CD4-positive, alpha-beta T cell treated with Interleukin-12 subunit alpha and Interleukin-12 subunit beta, for 1 hour (primary cell): ENCODE results near the gene GPC6.
"Not testable (repeated sequence)": the region's sequence is repeated elsewhere in the genome, so short reads cannot be mapped to it uniquely, and the experiment has no call there.

Experiments
- DNase-seq: peaks from one replicate; pipeline ENCODE4 v3.0.0-alpha.2; 2020

The GPC6 gene

DNA sequence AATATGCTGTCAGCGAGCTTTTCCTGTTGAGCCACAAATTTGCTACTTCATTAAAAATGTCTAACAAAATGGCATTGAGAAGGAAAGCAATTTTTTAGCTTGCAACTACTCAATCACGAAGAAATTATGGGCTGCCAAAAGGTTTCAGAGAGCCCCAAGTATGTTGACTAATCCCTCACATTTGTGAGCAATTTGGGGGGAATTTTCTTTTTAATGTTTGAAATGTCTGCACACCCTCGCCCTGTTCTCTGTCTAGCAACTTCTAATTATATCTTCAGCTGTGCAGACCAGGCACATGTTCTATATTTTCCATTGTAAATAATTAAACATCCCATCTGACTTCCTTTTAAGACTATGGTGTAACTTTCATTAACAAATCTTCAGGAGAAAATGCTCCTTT lies 1060.0 kb downstream of the GPC6 start:
- DNase-seq, result no peak

GRCh38 chr13:94291631-94292322 lies 1065.2 kb downstream of the GPC6 start:
- no peak for DNase-seq

GRCh38 chr13:94292323-94292640 lies 1065.7 kb downstream of the GPC6 start:
- no peak for DNase-seq

DNA sequence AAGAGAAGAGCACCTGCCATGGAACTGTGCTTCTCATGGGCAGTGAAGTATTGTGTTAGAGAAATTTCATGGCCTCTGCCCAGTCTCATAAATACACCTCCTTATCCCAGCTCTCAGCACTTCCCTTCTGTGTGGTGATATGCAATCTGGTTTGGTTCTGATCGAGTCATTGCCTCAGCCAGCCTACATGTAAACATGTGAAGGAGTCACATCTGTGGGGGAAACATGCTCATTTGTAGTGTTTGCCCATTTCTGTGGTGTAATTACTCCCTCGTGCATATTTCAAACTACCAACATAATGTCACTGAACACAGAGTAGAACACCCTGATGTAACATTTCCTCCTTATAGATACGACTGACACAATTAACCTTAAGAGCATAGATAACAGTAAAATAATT lies 1069.9 kb downstream of the GPC6 start:
- DNase-seq, result no peak

DNA sequence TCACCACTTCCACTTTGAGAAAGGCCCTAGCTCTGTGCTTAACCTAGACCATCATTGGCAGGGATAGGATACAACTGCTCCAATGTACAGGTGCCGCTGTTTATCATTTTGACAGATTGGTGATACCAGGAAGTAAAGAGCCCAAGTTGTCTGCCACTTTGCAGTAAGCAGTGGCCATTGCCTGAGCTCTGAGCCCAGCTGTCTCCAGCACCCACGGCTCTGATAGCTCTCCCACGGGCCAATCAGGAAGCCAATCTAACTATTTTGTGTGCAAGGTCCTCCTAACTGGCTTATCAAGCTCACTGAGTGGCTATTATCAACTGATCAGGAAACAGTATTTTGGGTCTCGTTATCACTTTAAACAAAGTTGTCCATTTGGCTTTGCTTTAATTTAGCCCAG lies 1071.7 kb downstream of the GPC6 start:
- DNase-seq, result no peak

- DNase-seq, result no peak
Measured at GRCh38 chr13:94300401-94300800, 1073.8 kb downstream of the GPC6 start.

GRCh38 chr13:94301487-94301886 lies 1074.9 kb downstream of the GPC6 start:
- no peak for DNase-seq

- not testable (repeated sequence) for DNase-seq
Measured at GRCh38 chr13:94302847-94303565, 1076.4 kb downstream of the GPC6 start.

- DNase-seq, result no peak
Measured at GRCh38 chr13:94303644-94304174, 1077.1 kb downstream of the GPC6 start.

DNA sequence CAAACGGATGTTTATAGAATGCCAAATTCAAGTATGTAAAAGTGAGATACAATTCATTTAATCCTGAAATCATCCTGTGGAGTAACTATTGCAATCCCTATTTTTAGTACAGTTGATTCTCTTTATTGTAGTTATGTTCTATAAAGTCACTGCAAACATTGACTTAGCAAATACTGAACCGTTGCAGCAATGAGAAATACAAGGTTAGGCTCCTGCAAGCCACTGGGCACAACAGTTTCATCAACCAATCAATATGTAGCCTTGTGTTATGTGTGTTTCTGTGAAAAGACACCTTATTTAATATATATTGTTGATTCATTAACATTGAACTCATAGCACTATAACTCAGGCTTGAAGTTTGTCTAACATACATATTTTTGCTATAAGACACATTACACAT lies 1078.4 kb downstream of the GPC6 start:
- DNase-seq, result no peak

- no peak for DNase-seq
Measured at GRCh38 chr13:94305463-94305862, 1078.9 kb downstream of the GPC6 start.

DNA sequence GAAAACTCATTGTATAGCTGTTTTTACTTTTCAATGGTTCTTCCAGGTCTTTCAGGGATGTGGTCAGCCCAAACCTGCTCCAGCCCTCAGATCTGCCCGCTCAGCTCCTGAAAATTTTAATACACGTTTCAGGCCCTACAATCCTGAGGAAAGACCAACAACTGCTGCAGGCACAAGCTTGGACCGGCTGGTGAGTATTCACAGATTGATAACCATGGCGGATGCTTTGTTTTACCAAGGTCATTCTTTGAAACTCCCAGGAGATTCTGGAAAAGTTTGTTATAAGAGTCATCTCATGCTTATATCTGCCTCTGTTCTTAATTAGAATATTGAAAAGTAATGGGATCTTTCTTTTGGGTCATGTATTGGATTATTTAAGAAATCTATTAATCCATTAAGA lies 1079.3 kb downstream of the GPC6 start:
- DNase-seq, result no peak

DNA sequence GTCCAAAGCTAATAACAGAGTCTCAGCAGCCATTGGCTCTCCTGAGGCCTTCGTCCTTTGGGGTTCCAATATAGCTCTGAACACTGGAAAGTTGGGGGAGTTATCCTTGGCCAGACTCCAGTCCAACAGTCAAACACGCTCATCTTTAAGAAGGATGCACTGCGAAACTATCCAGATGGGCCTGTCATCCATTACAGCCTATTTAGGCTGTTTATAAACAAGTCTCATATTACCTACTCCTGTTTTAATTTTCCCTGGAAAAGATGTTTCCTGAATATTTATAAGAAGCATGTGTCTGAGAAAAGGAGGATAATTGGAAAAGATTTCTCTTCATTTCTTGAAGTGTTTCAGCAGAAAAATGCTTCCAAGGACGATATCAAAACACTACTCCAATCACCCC lies 1082.2 kb downstream of the GPC6 start:
- no peak for DNase-seq

DNA sequence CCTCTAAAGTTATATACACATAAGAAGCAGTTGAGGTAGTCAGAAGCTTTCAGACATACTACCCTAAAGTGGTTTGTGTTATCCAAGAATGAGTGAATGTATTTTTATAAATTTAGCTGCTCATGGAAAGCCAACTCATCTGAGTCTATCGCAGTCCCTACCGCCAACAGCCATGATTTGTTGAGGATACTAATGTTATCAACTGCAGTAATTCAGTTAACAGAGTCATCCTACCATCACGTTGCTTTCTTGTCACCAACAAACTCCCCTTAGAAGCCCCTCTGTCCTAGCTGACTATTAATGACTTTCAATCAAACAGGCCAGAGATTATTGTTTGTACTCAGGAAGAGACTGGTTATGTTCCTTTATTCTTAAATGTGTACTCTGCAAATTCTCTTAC lies 1083.0 kb downstream of the GPC6 start:
- no peak for DNase-seq

DNA sequence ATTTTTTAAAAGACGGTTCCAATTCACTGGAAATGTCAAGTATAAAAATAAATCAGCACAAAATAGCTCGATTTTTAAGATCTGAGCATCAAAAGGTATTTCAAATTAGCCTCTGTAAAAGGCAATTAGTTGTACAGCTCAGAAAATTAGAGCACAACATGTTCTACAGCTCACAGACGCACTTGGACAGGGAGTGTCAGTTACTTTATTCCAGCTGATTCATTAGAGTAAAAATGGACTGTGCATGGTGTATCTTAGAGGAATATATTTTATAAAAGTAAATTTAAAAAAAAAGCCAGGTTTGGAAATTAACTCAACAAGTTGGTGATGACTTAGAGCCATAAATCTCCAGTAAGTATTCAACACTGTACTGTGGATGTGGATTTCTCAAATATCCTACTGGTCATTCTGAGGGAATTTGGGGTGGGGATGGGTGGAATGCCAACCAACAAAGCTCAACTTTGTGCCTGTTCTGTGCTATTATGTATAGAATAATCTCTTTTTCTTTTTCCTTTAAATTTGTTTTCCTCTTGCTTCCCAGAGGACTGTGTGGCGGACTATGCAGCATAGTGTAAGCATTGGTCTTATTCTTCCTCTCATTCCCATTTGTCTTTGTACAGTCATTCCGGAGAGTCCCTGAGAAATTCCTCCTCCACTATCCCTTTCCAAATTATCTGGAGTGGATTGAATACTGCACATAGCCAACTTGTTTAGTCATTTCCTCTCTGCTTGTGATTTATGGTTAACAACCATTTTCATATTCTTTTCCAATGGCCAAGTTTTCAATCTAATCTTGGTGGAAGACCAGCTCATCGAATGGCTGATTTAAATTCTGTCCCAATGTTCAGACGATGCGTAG lies 1083.6 kb downstream of the GPC6 start:
- DNase-seq, result no peak

GRCh38 chr13:94311893-94312292 lies 1085.3 kb downstream of the GPC6 start:
- DNase-seq, result no peak

GRCh38 chr13:94312511-94313216 lies 1086.1 kb downstream of the GPC6 start:
- peak; percentile 24 for DNase-seq

GRCh38 chr13:94313321-94313910 lies 1086.8 kb downstream of the GPC6 start:
- DNase-seq, result no peak

- DNase-seq, result no peak
Measured at GRCh38 chr13:94313926-94314325, 1087.3 kb downstream of the GPC6 start.

GRCh38 chr13:94315188-94315587 lies 1088.6 kb downstream of the GPC6 start:
- no peak for DNase-seq

DNA sequence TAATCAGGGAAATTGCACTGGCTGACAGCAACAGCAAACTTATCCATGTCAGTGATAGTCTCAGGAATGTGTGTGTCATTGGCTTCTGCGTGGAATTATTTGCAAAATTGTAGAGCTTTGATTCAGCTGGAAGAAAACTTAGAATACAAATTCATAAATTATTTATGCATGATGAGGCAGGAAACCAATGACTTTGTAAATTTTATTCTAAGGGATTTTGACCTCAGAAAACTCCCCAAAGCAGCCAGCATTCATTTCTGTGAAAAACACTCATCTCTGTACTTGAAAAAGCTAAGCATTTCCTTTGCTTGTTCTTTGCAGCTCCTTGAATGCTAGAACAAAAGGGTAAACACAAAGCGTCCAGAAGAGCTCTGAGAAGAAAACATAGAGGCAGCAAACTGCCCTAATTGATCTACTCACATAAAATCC lies 1090.5 kb downstream of the GPC6 start:
- DNase-seq, result no peak

- no peak for DNase-seq
Measured at GRCh38 chr13:94318418-94318817, 1091.8 kb downstream of the GPC6 start.

DNA sequence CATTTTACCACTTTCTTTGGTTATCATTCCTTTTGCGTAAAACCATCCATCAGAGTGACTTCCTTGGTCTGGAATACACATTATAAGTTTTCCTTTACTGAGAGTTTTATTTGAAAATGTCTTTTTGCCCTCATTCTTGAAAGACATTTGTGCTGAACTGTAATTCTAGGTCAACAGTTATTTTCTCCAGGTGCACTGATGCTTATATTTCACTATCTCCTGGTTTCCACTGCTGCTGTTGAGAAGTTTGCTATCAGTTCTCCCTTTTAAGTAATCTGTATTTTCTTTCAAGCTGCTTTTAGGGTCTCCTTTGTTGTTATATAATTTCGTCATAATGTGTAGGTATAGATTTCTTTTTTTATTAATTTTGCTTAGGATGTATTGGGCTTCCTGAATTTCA lies 1092.9 kb downstream of the GPC6 start:
- DNase-seq, result no peak
